ENCODE results near the gene CLK2. TPM values are rescaled to one million over a fixed set of nuclear protein-coding genes. Genes with fewer than 3 reads are reported as not detected.

The CLK2 gene
- total RNA-seq, 1 donor from 2014 or later: 106 TPM

DNA sequence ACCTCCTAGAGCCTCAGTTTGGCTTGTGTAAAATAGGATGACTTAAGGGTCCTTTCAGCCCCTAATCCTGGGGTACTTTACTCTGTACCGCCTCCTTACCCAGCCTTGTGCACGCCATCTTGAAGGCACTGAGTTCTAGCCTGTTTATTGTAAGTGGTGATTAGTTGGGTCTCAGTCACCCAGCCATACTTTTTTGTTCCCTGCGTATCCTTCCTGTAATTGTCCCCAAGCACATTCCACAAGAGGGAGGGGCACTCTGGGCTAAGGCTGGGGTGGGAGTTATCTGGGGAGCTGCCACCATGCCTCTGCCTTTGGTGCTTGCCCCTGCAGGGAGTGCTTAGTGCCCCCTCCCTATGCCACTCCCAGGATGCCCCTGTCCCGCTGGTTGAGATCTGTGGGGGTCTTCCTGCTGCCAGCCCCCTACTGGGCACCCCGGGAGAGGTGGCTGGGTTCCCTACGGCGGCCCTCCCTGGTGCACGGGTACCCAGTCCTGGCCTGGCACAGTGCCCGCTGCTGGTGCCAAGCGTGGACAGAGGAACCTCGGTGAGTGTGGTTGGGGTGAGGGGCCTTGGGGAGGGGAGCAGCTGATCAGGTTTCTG is 36.2 kb upstream of the CLK2 start:
- no peak for DNase-seq (ENCODE audit: low spot score, unreplicated experiment)
- Mint-ChIP-seq H3K9me3 (ENCODE audit: low read depth) (no peaks in the 10 kb centered on the region), H3K27ac (peak overlapping the region; percentile 98), H3K36me3 (ENCODE audit: insufficient read depth) (peaks cover 10% of the 10 kb centered on the region), H3K4me1 (ENCODE audit: low read depth) (peaks cover 15% of the 10 kb centered on the region), H3K4me3 (ENCODE audit: low read depth) (peak overlapping the region; percentile 96), H3K27me3 (no peaks in the 10 kb centered on the region)
- TF ChIP-seq, protein P1, sequence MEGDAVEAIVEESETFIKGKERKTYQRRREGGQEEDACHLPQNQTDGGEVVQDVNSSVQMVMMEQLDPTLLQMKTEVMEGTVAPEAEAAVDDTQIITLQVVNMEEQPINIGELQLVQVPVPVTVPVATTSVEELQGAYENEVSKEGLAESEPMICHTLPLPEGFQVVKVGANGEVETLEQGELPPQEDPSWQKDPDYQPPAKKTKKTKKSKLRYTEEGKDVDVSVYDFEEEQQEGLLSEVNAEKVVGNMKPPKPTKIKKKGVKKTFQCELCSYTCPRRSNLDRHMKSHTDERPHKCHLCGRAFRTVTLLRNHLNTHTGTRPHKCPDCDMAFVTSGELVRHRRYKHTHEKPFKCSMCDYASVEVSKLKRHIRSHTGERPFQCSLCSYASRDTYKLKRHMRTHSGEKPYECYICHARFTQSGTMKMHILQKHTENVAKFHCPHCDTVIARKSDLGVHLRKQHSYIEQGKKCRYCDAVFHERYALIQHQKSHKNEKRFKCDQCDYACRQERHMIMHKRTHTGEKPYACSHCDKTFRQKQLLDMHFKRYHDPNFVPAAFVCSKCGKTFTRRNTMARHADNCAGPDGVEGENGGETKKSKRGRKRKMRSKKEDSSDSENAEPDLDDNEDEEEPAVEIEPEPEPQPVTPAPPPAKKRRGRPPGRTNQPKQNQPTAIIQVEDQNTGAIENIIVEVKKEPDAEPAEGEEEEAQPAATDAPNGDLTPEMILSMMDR (IDR thresholded peaks at IDR 0.05; ENCODE audit: unreplicated experiment): no peak

DNA sequence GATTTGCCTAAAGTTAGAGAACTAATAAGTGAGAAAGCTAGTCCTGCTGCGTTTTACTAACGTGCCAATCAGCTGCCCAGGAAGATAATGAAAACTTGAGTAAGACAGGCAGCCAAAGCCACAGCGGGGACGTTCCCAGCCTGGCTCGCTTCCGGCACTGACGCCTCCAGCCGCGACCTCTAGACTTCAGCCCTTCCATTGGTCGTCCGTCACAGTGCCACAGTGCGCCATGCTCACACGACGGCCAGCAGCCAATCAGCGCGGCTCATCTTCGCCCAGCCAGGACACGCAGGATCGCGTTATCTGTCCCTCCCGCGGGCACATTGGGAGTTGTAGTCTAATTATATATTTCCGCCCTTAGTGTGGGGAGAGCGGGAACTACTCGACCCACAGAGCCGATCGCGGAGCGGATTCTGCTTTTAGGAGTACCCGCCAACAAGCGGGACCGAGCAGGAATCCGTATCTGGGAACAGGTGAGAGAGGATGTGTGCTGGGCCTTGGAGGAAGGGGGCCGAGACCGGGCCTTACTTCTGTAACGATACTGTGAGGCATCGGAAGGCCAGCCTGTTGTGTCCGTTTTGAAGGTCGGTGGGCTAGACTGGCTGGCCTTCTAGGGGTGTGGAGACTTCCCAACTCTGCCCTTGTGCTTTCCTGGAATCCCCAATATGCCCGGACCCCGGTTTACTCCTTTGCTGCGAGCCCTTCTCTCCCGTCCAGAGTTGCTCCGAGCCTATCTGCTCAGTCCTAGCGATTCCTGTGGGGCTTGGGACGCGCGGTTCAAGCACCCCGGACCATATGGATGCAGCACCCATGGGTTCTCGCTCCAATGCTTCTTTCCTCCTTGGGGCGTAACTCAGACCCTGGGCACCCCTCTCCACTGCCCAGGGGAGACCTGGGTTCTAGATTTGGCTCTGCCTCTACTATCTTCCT is 35.5 kb upstream of the CLK2 start, which contains the start of gene FDPS:
TSS of gene FDPS (plus strand) at position 374 of the 930 bp plus-strand sequence. CDS start 924 bp downstream, outside the sequence.
- TF ChIP-seq, protein P1 (IDR thresholded peaks at IDR 0.05; ENCODE audit: unreplicated experiment): peak; percentile 11
- H3K27ac Mint-ChIP-seq: peak within 1 kb of the TSS; percentile 98
- no peaks in the 10 kb centered on the region for H3K9me3 Mint-ChIP-seq (ENCODE audit: low read depth)
- peak within 1 kb of the TSS; percentile 96 for H3K4me3 Mint-ChIP-seq (ENCODE audit: low read depth)
- H3K27me3 Mint-ChIP-seq: no peaks in the 10 kb centered on the region
- DNase-seq (ENCODE audit: low spot score, unreplicated experiment): peak; percentile 86
- H3K36me3 Mint-ChIP-seq (ENCODE audit: insufficient read depth): peaks cover 10% of the 10 kb centered on the region
- H3K4me1 Mint-ChIP-seq (ENCODE audit: low read depth): peaks cover 15% of the 10 kb centered on the region

- no peak for DNase-seq (ENCODE audit: low spot score, unreplicated experiment)
- no peak overlapping the region for H3K4me3 Mint-ChIP-seq (ENCODE audit: low read depth)
- TF ChIP-seq, protein P1 (IDR thresholded peaks at IDR 0.05; ENCODE audit: unreplicated experiment): peak; percentile 53
- H3K27me3 Mint-ChIP-seq: no peaks in the 10 kb centered on the region
- peaks cover 3% of the 10 kb centered on the region for H3K36me3 Mint-ChIP-seq (ENCODE audit: insufficient read depth)
- H3K27ac Mint-ChIP-seq: no peak overlapping the region
- H3K4me1 Mint-ChIP-seq (ENCODE audit: low read depth): peaks cover 15% of the 10 kb centered on the region
- no peaks in the 10 kb centered on the region for H3K9me3 Mint-ChIP-seq (ENCODE audit: low read depth)
Measured at GRCh38 chr1:155307247-155307740, 34.0 kb upstream of the CLK2 start.

- no peaks in the 10 kb centered on the region for H3K27me3 Mint-ChIP-seq
- H3K36me3 Mint-ChIP-seq (ENCODE audit: insufficient read depth): no peaks in the 10 kb centered on the region
- DNase-seq (ENCODE audit: low spot score, unreplicated experiment): no peak
- TF ChIP-seq, protein P1 (IDR thresholded peaks at IDR 0.05; ENCODE audit: unreplicated experiment): no peak
- no peaks in the 10 kb centered on the region for H3K9me3 Mint-ChIP-seq (ENCODE audit: low read depth)
- peaks cover 11% of the 10 kb centered on the region for H3K4me1 Mint-ChIP-seq (ENCODE audit: low read depth)
- peak overlapping the region; percentile 78 for H3K27ac Mint-ChIP-seq
- no peak overlapping the region for H3K4me3 Mint-ChIP-seq (ENCODE audit: low read depth)
Measured at GRCh38 chr1:155305881-155306391, 32.6 kb upstream of the CLK2 start.

DNA sequence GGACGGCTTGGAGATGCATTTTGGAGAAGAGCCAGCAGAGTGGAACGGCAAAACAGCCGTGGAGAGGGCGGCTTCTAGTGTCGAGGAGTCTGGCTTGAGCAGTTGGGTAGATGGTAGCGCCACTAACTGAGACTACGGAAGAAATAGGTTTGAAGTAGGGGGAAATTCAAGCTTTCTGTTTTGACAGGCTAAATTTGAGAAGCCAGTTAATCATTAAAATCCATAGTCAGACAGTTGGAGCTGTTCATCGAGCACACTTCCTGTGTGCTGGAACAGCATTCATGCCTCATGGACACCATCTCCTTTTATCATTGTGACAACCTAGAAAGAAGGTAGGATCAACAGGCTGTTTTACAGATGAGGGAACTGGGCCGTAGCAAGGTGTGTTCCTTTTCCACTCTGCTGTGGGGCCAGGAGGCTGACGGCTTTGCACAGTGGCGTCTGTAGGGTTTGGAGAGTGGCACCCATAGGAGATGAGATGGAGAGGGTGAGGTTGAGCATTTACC is 31.3 kb upstream of the CLK2 start:
- Mint-ChIP-seq H3K4me1 (ENCODE audit: low read depth) (peaks cover 7% of the 10 kb centered on the region), H3K27ac (no peak overlapping the region), H3K4me3 (ENCODE audit: low read depth) (no peak overlapping the region), H3K27me3 (no peaks in the 10 kb centered on the region), H3K9me3 (ENCODE audit: low read depth) (no peaks in the 10 kb centered on the region), H3K36me3 (ENCODE audit: insufficient read depth) (no peaks in the 10 kb centered on the region)
- TF ChIP-seq, protein P1 (IDR thresholded peaks at IDR 0.05; ENCODE audit: unreplicated experiment): no peak
- no peak for DNase-seq (ENCODE audit: low spot score, unreplicated experiment)
